PC-3 (cell line): Measurements from ENCODE around the gene CARD10. TPM values are rescaled to one million over a fixed set of nuclear protein-coding genes. Genes with fewer than 3 reads are reported as not detected.

ENCODE experiments used
- ATAC-seq: fragments of 200-7000 bp; cut with Tn5 transposase; 2 replicates; pipeline ENCODE4 v1.9.1; 2020; ENCODE audit warnings: mild to moderate bottlenecking, moderate library complexity
- BruUV-seq: library from RNA; stranded (reverse); fragments of 400-500 nt; replicated peaks from 2 replicates; lab custom pipeline; 2021; lab: Mats Ljungman, UMichigan
- CTCF ChIA-PET: fragments of 300-600 bp; sonication (Branson Sonifier 250); formaldehyde crosslinking; loops from one replicate; lab custom pipeline; 2022; ENCODE audit warnings: antibody characterized with exemption; lab: Charles Lee
- POLR2A ChIA-PET: fragments of 300-600 bp; sonication (Branson Sonifier 250); formaldehyde crosslinking; loops from one replicate; lab custom pipeline; 2022; ENCODE audit warnings: antibody characterized with exemption; ENCODE audit not compliant: unreplicated experiment; lab: Charles Lee
- DNase-seq: peaks from one replicate; pipeline ENCODE4 v3.0.0-alpha.2; 2015
- H2AFZ ChIP-seq: fragments of 300-600 bp; sonication (generic); 2 replicates; pipeline ENCODE4 v1.6.0; 2016; ENCODE audit warnings: antibody characterized with exemption, low read length
- H3F3A ChIP-seq: fragments of 300-600 bp; sonication (generic); one replicate; pipeline ENCODE4 v1.6.0; 2017; ENCODE audit warnings: antibody characterized with exemption, low read length, control low read depth, mild to moderate bottlenecking; ENCODE audit not compliant: unreplicated experiment
- H3K27ac ChIP-seq: fragments of 300-600 bp; sonication (generic); 2 replicates; pipeline ENCODE4 v1.5.1; 2016; ENCODE audit warnings: mild to moderate bottlenecking, low read length
- H3K27me3 ChIP-seq: fragments of 300-600 bp; sonication (generic); 2 replicates; pipeline ENCODE4 v1.6.1; 2016; ENCODE audit warnings: low read length, mixed read lengths
- H3K36me3 ChIP-seq: fragments of 300-600 bp; sonication (generic); 2 replicates; pipeline ENCODE4 v1.6.1; 2016; ENCODE audit warnings: low read depth, mixed run types, low read length, mixed read lengths
- H3K4me1 ChIP-seq: fragments of 300-600 bp; sonication (generic); 2 replicates; pipeline ENCODE4 v1.5.1; 2016; ENCODE audit warnings: low read length; ENCODE audit not compliant: insufficient read depth
- H3K4me2 ChIP-seq: fragments of 300-600 bp; sonication (generic); 2 replicates; pipeline ENCODE4 v1.6.0; 2016; ENCODE audit warnings: low read length
- H3K4me3 ChIP-seq: fragments of 300-600 bp; sonication (generic); 2 replicates; pipeline ENCODE4 v1.5.1; 2016; ENCODE audit warnings: mild to moderate bottlenecking, low read length, mixed read lengths
- H3K79me2 ChIP-seq: fragments of 300-600 bp; sonication (generic); 2 replicates; pipeline ENCODE4 v1.6.1; 2017; ENCODE audit warnings: low read length, mixed read lengths
- H3K9ac ChIP-seq: fragments of 300-600 bp; sonication (generic); 2 replicates; pipeline ENCODE4 v1.6.0; 2016; ENCODE audit warnings: mild to moderate bottlenecking, low read length
- H3K9me2 ChIP-seq: fragments of 300-600 bp; sonication (generic); replicated peaks from 2 replicates; pipeline ENCODE4 v1.6.1; 2016; ENCODE audit warnings: mixed run types, low read length, mixed read lengths
- H3K9me3 ChIP-seq: fragments of 300-600 bp; sonication (generic); 2 replicates; pipeline ENCODE4 v1.6.1; 2016; ENCODE audit warnings: low read length, mixed read lengths
- H4K20me1 ChIP-seq: fragments of 300-600 bp; sonication (generic); 2 replicates; pipeline ENCODE4 v1.6.1; 2016; ENCODE audit warnings: low read length, mixed read lengths
- EZH2 ChIP-seq: fragments of 300-600 bp; sonication (generic); IDR thresholded peaks from one replicate; pipeline ENCODE4 v1.6.1; 2017; ENCODE audit warnings: antibody characterized with exemption, mild to moderate bottlenecking, low read length; ENCODE audit not compliant: unreplicated experiment
- EZH2phosphoT487 ChIP-seq: fragments of 300-600 bp; sonication (generic); IDR thresholded peaks from 2 replicates; pipeline ENCODE4 v1.6.1; 2018; ENCODE audit warnings: mild to moderate bottlenecking, antibody characterized with exemption, low read length, borderline replicate concordance
- intact Hi-C: fragments of 100-400 bp; cut with micrococcal nuclease; formaldehyde crosslinking; loops from 2 replicates; pipeline ENCODE4 v1.9.0; 2023
- total RNA-seq: library from RNA; depleted of rRNA; stranded (reverse); fragments of >200 nt; gene quantifications from 2 replicates; pipeline ENCODE4 v1.2.3, GENCODE V29; 2014
- TF ChIP-seq, protein P1 (sequence below): fragments of 300-600 bp; sonication (generic); conservative IDR thresholded peaks from 2 replicates; pipeline ENCODE4 v1.5.1; 2017; ENCODE audit warnings: antibody characterized with exemption, low read depth, mild to moderate bottlenecking, low read length

The CARD10 gene
- total RNA-seq, 1 experiment from 2014 or later: 20.7 TPM

DNA sequence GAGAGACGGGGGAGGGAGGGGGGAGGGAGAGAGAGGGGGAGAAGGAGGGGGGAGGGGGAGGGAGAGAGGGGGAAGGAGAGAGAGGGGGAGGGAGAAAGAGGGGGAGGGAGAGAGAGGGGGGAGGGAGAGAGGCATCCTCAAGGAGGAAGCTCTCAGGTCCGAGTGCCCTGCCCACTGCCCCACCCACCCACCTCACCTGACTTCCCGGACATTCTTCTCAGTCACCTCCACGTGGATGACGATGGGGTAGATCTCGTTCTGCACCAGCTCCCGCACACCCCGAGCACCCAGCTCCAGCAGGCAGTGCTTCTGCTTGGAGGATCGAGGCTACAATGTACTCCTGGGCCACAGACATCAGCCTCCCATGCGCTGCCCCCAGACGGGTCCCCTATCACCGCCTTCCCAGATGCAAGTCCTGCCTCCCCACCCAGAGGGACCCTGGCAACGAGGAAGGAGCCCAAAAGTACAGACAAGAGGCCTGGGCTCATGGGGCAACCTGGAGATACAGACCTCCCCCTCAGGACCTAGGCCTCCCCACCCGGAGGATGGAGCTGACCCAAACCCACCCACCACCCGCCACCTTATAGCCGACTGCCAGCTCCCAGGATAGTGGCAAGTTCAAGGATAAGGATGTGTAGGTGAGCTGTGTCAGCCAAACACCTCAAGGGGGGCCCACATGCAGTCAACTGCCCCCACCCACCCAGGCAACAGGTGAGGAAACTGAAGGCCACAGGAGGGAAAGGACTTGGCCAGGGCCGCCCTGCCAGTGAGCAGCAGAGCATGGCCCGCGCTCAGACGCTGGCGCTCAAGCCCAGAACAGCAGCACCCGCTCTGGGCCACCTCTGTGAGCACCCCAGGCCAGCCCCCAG lies 27.4 kb downstream of the CARD10 start:
- H3K9me3 ChIP-seq: no peaks in the 10 kb centered on the region
- DNase-seq (no peak), ATAC-seq (no peak)
- intact Hi-C loops: no loop called here
- no peak overlapping the region for H2AFZ ChIP-seq
- no peak overlapping the region for H3K4me2 ChIP-seq
- H4K20me1 ChIP-seq: no peaks in the 10 kb centered on the region
- no peaks in the 10 kb centered on the region for H3F3A ChIP-seq
- H3K79me2 ChIP-seq: no peaks in the 10 kb centered on the region
- H3K9me2 ChIP-seq: no peaks in the 10 kb centered on the region
- ChIA-PET POLR2A (no interaction called here), CTCF (no interaction called here)
- peaks cover 5% of the 10 kb centered on the region; the same call in 1 of the 2 replicates for H3K36me3 ChIP-seq
- BruUV-seq: no TSS peak
- no peak for TF ChIP-seq EZH2
- TF ChIP-seq, protein P1, sequence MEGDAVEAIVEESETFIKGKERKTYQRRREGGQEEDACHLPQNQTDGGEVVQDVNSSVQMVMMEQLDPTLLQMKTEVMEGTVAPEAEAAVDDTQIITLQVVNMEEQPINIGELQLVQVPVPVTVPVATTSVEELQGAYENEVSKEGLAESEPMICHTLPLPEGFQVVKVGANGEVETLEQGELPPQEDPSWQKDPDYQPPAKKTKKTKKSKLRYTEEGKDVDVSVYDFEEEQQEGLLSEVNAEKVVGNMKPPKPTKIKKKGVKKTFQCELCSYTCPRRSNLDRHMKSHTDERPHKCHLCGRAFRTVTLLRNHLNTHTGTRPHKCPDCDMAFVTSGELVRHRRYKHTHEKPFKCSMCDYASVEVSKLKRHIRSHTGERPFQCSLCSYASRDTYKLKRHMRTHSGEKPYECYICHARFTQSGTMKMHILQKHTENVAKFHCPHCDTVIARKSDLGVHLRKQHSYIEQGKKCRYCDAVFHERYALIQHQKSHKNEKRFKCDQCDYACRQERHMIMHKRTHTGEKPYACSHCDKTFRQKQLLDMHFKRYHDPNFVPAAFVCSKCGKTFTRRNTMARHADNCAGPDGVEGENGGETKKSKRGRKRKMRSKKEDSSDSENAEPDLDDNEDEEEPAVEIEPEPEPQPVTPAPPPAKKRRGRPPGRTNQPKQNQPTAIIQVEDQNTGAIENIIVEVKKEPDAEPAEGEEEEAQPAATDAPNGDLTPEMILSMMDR: no peak
- H3K4me3 ChIP-seq: no peak overlapping the region
- no peak overlapping the region for H3K27ac ChIP-seq
- H3K9ac ChIP-seq: no peak overlapping the region
- peaks cover 4% of the 10 kb centered on the region for H3K4me1 ChIP-seq
- H3K27me3 ChIP-seq: no peaks in the 10 kb centered on the region

DNA sequence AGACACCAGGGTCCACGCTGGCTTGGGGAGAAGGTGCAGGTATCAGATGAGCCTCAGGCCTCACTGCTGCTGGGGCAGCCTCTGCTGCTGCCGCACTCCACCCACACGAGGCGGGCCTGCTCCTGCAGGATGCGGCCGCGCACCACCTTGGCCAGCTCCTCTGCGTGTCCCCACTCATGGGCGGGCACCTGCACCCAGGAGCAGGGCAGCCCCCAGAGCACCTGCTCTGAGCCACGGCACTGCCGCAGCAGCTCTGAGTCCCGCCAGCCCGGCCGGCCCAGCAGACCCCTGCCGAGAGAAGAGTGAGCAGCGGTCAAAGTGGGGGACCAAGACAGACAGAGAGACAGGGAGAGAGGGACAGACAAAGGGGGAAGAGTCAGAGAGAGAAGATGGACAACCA lies 28.1 kb downstream of the CARD10 start:
- POLR2A ChIA-PET: no interaction called here
- H3K4me1 ChIP-seq: peaks cover 3% of the 10 kb centered on the region; the same call in 1 of the 2 replicates
- DNase-seq: no peak
- no peaks in the 10 kb centered on the region for H4K20me1 ChIP-seq
- no peak overlapping the region for H2AFZ ChIP-seq
- no peak overlapping the region for H3K27ac ChIP-seq
- no peak overlapping the region for H3K9ac ChIP-seq
- H3K4me2 ChIP-seq: no peak overlapping the region
- no peak for ATAC-seq
- CTCF ChIA-PET: no interaction called here
- no peaks in the 10 kb centered on the region for H3K79me2 ChIP-seq
- BruUV-seq: no TSS peak
- intact Hi-C loops: no loop called here
- no peaks in the 10 kb centered on the region for H3K9me3 ChIP-seq
- no peaks in the 10 kb centered on the region for H3K9me2 ChIP-seq
- H3K4me3 ChIP-seq: no peak overlapping the region
- TF ChIP-seq, protein P1: no peak
- no peak for TF ChIP-seq EZH2phosphoT487
- TF ChIP-seq EZH2: no peak
- H3K36me3 ChIP-seq: peaks cover 4% of the 10 kb centered on the region; the same call in 1 of the 2 replicates
- H3F3A ChIP-seq: no peaks in the 10 kb centered on the region
- H3K27me3 ChIP-seq: no peaks in the 10 kb centered on the region

DNA sequence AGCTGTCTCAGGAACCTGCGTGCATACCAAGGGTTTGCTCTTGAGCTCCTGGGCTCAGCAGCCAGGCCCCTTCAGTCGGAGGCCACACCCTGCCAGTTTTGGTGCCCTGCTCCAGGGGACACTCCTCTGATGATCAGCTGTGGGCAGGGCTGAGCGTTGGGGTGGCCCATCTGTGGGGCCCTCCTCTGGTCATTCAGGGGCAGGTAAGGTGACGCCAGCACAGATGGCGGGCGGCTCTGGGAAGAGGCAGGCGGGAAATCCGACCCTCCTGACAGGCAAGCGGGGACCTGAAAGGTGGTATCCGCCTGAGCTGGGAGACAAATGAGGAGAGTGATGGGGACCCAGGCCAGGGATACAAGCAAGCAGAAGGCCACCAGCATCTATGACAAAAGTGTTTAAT lies 29.2 kb downstream of the CARD10 start:
- Histone ChIP-seq H3K27me3 (no peaks in the 10 kb centered on the region), H3K79me2 (no peaks in the 10 kb centered on the region), H3F3A (no peaks in the 10 kb centered on the region), H3K27ac (no peak overlapping the region), H3K4me1 (peaks cover 3% of the 10 kb centered on the region; the same call in 1 of the 2 replicates), H2AFZ (no peak overlapping the region), H3K4me3 (no peak overlapping the region), H3K9me2 (no peaks in the 10 kb centered on the region), H3K9ac (no peak overlapping the region), H3K4me2 (no peak overlapping the region), H3K9me3 (no peaks in the 10 kb centered on the region), H4K20me1 (no peaks in the 10 kb centered on the region), H3K36me3 (no peaks in the 10 kb centered on the region)
- CTCF ChIA-PET: no interaction called here
- BruUV-seq: no TSS peak
- no peak for TF ChIP-seq EZH2phosphoT487
- no peak for TF ChIP-seq EZH2
- POLR2A ChIA-PET: no interaction called here
- ATAC-seq: no peak
- DNase-seq: no peak
- intact Hi-C loops: no loop called here
